DMS79 treated with DMSO at 0.1 percent for 48 hours (cell line): ENCODE data around the gene KTI12.

ENCODE experiments used
- DNase-seq: peaks from one replicate; lab custom pipeline; 2025; lab: John Stamatoyannopoulos, UW

Gene KTI12

DNA sequence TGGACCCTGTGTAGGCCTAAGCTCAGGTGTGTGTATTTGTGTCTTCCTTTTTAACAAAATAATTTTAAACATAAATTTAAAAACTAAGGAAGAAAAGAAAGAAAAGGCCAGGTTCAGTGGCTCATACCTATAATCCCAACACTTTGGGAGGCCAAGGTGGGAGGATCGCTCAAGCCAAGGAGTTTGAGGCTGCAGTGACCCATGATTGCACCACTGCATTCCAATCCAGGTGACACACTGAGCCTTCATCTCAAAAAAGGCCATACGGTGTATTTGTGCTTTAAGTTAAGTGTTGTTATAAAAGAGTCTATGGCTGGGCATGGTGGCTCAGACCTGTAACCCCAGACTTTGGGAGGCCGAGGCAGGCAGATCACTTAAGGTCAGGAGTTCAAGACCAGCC, 51.4 kb downstream of the KTI12 start:
- no peak for DNase-seq
